HG02610 (cell line): ENCODE data around the gene ARHGAP8.

Experiments used
- ATAC-seq: cut with Tn5 transposase; IDR thresholded peaks from one replicate; pipeline ENCODE4 v1.9.1; 2021; ENCODE audit warnings: mild to moderate bottlenecking, moderate library complexity; ENCODE audit not compliant: unreplicated experiment

ARHGAP8 gene

DNA sequence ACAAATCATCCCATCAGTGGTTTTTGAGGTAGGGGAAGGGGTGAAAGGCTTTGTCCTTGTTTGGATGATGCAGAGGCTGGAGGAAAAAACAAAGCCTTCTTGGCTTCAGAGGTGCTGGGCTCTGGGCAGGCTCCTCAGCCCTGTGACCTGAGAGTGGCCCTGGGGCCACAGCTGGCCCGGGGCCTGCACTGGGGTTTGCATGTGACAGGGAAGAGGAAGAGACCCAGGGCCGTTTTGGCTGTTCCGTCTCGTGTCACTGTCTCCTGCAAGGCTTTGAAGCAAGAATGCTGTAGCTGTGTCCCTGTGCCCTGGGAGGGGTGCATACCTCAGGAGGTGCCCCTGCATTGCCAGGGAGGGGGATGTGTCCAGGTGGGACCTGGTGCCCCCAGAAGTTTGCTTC is 12.6 kb downstream of the ARHGAP8 start:
- ATAC-seq, result no peak

- ATAC-seq, result no peak
Measured at GRCh38 chr22:44765571-44766285, 13.4 kb downstream of the ARHGAP8 start.

DNA sequence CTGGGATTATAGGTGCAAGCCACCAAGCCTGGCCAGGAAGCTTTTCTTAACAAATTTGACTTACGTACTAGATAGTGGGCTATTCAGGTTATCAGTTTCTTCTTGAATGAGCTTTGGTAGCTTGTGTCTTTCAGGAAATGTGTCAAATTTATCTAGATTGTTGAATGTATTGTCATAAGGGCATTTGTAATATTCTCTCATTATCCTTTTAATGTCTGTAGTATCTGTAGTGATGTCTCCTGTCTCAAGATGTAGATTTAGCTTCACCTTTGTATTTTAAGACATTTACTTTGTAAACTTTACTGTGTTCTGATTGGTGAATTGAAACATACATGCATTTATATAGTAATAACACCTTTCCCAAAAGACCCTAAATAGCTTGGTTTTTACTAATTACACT is 20.7 kb downstream of the ARHGAP8 start:
- ATAC-seq, result no peak

DNA sequence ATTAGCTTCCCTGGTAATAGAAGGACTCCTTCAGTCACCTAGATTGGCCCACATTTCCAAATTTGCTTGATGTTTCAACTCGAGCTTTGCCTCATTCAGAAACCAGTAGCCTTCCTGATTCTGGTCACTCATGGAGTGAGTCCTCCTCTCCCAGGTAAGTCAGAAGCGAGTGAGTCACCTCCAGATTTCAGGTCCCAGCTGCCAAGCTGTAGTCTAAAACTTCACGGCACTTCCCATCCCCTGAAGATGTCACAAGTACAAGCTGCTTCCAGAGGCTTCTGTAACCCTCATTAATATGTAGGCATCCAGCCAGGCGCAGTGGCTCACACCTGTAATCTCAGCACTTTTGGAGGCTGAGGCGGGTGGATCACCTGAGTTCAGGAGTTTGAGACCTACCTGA is 23.5 kb downstream of the ARHGAP8 start:
- ATAC-seq, result no peak

DNA sequence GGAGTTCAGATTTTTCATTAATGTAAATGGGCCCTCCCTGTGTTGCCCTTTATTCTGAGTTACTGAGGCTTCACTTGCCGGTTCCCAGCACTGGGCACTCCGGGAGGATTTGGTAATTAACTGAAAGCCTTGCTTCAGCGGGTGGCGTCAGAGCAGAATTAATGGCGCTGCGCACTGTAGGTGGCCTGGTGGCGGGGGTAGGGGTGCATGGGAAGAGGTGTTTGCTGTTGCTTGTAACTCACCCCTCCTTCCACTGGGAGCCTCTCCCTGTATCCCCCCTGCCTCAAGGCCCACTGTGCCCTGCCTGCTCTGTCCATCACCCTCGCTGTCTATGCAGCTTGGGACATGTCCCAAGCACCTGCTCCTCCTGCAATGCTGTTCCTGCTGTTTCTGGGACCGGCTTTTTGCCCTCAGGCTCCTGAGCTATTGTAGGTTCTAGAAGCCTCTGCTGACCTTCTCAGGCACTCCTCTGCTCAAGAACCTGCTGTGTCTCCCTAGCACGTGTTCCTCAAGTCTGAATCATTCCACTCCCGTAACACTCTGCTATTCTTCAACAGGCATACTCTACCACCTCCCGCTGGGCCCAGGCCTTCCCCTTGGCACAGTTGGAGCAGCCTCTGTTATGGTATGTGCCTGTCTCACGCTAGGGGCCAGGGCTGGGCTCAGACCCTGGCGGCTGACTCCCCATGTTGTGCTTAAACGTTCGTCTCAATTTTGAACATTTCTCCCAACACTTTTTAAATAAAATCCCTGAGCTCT is 24.4 kb downstream of the ARHGAP8 start:
- ATAC-seq, result no peak

GRCh38 chr22:44777364-44777755 is 25.0 kb downstream of the ARHGAP8 start:
- ATAC-seq, result no peak

- no peak for ATAC-seq
Measured at GRCh38 chr22:44780876-44781449, 28.6 kb downstream of the ARHGAP8 start.

- no peak for ATAC-seq
Measured at GRCh38 chr22:44782363-44782963, 30.1 kb downstream of the ARHGAP8 start.

DNA sequence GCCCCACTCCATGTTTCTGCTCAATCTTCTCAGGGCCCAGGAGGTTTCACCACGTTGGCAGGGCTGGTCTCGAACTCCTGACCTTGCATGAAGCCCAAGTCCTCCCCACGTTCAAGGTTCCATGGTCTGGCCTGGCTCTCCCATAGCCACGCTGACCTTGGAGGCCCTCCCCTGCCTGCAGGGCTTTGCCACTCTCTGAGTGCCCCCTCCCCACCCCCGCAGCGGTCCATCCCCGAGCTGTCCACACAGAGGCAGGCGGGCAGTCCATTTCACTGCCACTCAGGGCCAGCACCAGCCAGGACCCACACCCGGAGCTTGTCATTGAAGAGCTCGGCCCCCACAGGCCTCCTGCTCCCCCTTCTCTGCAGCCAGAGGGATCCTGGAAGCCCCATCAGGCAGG is 30.7 kb downstream of the ARHGAP8 start:
- ATAC-seq, result no peak

GRCh38 chr22:44783581-44783980 is 31.2 kb downstream of the ARHGAP8 start:
- ATAC-seq, result no peak

DNA sequence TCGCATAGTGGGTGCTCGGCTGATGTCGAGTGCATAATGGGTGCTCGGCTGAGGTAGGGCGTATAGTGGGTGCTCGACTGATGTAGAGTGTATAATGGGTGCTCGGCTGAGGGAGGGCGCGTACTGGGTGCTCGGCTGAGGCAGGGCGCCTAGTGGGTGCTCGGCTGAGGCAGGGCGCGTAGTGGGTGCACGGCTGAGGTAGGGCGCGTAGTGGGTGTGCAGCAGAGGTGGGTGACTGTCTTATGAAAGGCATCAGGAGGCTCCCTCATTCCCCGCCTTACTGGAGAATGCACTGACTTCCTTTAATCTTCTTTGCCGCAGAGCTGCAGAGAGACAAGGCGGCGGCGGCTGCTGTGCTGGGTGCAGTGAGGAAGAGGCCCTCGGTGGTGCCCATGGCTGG is 33.8 kb downstream of the ARHGAP8 start:
- no peak for ATAC-seq

GRCh38 chr22:44786610-44787009 is 34.2 kb downstream of the ARHGAP8 start:
- no peak for ATAC-seq

DNA sequence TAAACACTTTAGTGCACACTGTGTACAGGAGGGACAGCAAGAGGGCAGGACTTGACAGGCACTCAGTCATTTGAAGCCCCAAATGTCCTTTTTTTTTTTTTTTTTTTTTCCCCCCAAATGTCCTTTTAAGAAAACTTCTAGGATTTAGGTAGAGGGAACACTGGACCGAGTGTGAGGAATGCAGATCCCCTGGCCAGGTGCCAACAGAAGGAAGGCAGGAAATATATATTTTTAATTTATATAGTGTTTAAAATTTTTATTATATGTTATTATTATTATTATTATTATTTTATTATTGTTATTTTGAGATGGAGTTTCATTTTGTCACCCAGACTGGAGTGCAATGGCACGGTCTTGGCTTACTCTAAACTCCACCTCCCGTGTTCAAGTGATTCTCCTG is 35.5 kb downstream of the ARHGAP8 start:
- no peak for ATAC-seq

- ATAC-seq, result no peak
Measured at GRCh38 chr22:44793106-44793505, 40.7 kb downstream of the ARHGAP8 start.

- no peak for ATAC-seq
Measured at GRCh38 chr22:44793506-44794172, 41.3 kb downstream of the ARHGAP8 start.

DNA sequence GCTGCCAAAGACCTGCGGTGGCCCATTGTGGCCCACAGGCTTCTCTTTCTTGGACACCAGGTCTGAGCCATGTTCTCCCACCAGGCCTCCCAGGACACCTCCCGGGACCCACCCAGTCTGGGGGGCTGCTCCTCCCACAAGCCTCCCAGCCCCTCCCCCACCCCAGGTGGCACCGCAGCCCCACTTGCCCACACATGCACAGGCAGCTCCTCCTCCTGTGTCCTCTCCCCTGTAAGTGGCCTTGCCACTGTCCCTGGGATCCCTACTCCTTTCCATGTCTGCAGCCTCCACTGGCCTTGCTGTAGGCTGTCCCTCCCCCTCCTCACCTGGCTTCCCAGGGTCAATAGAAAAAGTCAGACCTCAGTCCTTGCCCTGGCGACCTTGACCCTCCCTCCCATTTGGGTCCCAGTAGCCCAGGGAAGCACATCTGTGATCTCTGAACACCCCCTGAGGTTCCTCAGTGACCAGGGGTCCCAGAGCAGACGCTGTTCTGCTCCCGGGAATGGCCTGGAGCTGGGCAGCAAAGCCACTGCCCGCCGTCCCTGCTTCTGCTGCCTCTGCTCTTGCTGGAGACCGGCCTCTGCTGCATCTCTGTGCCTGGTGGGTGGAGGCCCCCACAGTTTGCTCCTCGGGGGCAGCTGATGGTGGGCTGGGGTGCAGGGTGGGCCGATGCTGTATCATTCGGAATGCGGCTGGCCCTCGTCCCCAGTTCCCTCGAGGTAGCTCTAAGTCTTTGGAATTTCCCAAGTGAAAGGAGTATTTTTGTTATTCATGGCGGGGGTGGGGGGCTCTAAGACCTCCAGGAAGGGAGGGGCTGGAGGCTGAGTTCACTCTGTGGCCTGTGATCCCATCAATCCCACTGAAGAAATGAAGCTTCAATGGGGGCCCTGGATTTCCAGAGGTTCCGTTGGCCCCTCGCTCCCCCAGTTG is 43.6 kb downstream of the ARHGAP8 start:
- no peak for ATAC-seq

DNA sequence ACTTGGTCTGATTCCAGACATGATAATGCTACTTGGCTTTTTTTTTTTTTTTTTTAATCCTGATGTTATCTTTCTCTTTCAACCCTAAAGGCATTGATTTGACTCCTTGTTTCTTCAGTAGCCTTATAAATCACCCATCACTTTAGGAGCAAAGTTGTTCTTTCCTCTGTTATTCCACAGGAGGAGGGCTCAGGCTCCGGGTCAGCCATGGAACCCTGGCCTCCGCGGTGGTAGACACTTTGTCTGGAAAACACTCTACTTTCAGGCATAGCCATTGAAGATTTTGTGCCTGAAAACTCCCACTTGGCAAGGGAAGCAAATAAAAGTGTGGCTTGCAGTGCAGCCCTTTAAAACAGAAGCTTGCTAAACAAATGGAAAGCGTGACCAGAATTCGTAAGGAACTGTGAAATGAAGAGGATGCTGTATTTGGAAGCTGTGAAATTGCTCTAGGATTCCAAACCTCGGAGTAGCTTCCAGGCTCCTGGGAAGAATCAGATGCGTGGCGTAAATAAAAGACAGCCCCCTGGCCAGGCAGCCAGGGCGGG is 44.9 kb downstream of the ARHGAP8 start:
- no peak for ATAC-seq

- no peak for ATAC-seq
Measured at GRCh38 chr22:44799077-44799945, 46.9 kb downstream of the ARHGAP8 start.
